ENCODE results near the gene ZBTB43.
A peak's percentile ranks its signal among the peaks of the same experiment; 100 is the strongest.
"Not testable (repeated sequence)": the region's sequence is repeated elsewhere in the genome, so short reads cannot be mapped to it uniquely, and the experiment has no call there.

ZBTB43 gene, protein sequence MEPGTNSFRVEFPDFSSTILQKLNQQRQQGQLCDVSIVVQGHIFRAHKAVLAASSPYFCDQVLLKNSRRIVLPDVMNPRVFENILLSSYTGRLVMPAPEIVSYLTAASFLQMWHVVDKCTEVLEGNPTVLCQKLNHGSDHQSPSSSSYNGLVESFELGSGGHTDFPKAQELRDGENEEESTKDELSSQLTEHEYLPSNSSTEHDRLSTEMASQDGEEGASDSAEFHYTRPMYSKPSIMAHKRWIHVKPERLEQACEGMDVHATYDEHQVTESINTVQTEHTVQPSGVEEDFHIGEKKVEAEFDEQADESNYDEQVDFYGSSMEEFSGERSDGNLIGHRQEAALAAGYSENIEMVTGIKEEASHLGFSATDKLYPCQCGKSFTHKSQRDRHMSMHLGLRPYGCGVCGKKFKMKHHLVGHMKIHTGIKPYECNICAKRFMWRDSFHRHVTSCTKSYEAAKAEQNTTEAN

DNA sequence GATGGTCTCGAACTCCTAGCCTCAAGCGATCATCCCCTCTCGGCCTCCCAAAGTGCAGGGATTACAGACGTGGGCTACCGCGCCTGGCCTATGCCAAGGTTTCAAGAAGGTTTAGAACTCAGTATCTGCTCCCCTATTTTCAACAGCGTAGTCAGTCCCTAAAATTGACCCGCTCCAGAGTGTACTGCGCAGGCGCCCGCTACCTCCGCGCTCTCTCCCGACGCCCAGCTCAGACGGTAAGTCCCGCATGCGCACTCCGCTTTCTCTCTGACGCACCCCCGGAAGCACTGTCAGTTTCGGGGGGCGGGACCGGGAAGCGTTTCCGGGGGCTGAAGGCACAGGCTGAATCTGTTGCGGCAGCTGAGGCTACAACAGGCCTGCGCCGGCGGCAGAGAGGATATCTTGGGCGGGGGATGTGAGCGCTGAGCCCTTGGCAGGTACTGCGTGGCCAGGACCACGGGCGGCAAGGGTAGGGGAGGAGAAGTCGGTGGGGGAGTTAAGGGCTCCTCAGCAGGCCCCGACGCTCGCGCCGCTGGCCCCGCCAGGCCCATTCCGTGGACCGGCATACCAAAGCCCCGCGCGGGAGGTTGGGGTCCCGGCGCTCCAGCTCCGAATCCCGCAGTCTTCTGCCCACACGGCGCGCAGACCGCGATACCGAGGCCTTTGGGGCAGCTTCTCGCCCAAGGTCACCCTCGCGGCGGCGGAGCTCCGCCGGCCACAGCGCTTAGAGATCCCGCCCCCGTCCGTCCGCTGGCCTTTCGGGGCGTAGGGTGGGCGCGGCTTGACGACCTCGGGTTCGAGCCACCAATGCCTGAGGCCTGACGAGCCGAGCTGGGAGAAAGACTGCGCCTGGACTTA lies at the start of gene ZBTB43:
Gene ZBTB43, plus strand, starts transcription at position 345 of the 858 bp plus-strand sequence. CDS start 27,470 bp downstream, outside the sequence.
- DNase-seq = peak; percentile 98 to 99 (median 99)

DNA sequence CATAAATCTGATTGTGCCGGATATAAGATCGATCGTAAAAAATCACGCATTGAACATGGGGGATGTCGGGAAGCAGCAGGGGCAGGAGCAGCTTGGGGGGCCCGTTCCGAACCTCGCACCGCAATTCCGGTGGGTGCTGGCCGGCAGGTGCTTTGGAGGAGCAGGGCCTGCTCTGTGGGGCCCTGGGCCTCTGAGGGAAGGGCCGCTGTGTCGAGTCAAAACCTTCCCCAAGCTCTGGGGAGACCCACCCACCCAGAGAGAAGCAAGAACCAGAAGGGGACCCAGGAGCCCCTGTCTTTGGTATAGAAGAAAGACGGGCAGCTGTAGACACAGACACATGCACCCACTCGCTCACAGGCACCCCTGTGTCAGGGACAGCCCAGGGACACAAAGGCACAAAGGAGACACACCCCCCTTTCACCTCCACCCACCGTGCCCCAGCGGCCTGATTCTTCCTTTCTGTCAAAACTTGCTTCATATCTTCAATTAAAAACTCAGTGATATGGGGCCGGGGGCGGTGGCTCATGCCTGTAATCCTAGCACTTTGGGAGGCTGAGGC lies 49.4 kb upstream of the ZBTB43 start:
- DNase-seq = no peak

DNA sequence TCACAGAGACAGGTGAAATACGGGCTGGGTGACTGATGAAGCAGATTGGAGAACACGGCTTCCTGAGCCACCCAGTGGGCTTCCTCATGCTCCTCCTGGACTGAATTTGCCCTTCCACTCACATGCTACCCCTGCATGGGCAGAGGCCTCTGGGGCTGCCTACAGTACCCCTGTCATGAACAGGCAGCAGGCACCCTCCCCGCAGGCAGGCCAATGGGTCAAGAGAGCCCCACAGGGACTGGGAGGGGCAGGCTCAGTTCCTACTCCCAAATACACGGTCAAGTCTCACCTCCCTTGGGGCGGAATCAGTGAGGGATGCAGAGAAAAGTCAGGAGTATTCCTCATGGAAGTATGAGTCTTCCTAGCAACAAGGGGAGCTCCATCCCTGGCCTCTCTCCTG lies 48.6 kb upstream of the ZBTB43 start:
- no peak for DNase-seq

DNA sequence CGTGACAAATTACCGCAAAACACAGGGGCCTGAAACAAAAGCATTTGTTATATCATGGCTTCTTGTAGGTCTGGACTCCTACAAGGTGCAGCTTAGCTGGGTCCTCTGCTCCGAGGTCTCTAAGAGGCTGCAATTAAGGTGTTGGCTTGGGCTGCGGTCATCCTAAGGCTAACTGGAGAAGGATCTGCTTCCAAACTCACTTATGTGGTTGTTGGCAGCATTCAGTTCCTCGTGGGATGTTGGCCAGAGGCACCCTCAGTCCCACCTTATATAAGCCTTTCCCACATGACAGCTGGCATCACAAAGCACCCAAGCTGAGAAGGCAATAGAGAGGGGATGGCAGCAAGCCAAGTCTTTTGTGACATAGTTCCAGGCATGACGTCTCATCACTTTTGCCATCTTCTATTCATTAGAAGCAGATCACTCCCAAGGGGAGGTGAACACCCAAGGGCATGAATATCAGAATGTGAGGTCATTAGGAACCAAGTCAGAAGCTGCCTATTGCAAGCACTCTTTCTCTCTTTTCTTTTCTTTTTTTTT lies 47.9 kb upstream of the ZBTB43 start:
- no peak for DNase-seq

DNA sequence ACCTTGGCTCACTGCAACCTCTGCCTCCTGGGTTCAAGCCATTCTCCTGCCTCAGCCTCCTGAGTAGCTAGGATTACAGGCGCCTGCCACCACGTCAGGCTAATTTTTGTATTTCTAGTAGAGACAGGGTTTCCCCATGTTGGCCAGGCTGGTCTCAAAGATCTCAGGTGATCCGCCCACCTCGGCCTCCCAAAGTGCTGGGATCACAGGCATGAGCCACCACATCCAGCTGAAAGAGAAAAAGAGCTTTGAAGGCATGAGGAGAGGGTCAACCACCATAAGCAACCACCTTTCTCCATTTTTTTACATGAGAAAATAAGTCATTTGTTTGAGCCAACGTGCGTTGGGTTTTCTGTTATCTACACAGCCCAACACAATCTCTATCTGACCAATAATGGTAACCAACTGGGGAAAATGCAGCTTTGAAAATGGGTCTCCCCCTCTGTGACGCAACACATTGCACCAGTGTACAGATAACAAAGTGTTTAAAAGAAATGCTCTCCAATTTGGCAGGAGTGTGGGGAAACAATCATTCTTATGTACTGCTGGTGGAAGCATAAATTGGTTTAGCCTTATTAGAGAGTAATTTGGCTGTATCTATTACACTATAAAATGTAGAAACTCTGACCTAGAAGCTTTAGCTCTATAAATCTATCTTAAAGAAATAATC lies 45.8 kb upstream of the ZBTB43 start:
- DNase-seq = no peak

DNA sequence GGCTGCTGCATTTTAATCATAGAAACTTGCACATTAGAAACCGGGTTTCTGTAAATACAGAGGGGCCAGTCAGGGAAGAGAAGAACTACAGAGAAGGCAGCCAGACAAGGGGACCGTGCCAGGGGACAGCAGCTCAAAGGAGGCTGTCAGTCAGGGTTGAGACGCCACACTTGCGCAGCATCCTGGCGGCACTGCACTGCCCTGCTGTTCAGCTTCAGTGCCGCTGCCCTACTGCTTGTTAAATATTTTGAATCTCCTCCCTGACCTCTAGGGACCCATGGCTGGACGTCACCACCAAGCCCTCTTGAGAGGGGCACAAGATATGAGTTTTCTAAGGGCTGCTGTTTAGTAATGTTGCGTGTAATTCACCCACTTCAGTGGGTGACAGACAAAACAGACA lies 43.6 kb upstream of the ZBTB43 start:
- no peak for DNase-seq

DNA sequence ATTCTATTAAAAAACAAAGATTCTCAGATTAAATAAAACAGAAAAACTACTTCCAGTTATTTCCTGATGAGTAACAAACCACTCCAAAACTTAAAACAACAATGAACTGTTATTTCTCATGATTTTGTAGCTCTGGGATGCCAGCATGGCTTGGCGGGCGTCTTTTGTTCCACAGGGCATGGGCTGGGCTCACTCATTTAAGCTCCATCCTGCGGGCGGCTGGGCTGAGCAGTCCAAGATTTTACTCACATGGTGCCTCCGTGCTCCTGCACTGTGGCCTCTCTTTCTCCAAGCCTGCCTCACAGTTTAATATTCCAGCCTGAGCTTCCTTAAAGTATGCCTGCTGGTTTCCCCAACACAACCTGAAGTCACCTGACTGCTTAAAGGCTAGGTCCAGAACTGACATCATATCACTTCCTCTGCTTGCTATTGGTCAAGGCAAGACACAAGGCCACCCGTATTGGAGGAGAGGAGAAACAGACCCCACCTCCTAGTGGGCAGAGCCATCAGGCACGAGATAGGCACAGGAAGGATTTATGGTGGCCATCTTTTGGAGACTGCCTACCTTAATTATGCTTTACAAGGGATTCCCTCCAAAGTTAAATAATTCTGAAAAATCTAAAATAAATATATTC lies 41.6 kb upstream of the ZBTB43 start:
- DNase-seq = no peak

DNA sequence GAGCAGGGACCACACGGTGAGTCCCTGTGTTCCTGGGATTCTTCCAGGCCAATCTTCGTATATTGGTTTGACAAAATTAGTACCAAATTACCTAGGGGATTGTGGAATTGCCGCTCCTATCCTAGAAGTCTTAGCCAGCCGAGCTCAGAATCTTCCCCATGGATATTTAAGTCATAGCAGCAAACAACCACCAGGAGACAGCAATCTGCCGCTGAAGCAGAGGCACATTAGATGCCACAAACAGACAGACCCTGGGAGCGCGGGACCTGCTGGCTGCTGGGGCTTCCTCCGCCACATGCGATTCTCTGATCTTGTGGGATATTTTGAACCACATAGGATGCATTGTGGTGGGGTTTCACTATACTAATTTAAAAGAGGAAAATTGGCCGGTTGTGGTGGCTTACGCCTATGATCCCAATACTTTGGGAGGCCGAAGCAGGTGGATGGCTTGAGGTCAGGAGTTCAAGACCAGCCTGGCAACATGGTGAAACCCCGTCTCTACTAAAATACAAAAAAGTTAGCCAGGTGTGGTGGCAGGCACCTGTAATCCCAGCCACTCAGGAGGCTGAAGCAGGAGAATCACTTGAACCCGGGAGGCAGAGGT lies 31.7 kb upstream of the ZBTB43 start:
- DNase-seq = peak in 2 of 3 donors; percentile 32 to 38

DNA sequence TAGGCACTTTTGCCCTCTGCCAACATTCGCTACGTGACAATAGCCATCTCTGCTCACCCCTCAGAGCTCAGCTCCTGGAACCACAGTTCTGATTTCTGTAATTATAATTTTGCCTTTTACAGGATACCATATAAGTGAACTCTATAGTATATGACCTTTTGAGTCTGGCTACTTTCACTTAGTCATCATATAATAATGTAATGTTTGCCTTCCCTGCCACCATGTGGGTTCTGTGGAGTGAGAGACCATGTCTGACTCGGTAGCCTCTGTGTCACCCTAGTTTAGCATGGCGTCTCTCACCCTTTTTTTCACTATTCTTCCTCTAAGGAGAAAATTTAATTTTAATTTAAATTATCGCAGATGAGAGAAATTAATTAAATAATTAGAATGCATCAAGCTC lies 28.9 kb upstream of the ZBTB43 start:
- no peak for DNase-seq

DNA sequence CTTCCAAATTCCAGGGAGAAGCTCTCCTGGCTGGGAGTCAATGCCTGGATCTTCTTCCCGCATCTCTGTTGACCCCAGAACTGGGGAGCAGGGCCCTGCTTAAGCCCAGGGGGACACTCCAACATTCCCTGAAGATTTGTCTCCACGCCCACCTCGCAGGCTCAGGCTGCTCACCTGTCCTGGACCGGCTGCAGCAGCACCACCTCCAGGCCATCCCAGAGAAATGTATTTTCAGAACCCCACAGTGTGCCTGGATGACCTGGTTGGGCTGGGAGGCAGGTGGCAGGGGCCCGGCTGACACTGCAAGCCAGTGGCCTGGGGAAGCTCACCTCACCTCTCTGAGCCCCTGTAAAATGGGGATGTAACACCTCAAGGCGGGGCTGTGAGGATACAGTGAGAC lies 27.1 kb upstream of the ZBTB43 start:
- DNase-seq = no peak

DNA sequence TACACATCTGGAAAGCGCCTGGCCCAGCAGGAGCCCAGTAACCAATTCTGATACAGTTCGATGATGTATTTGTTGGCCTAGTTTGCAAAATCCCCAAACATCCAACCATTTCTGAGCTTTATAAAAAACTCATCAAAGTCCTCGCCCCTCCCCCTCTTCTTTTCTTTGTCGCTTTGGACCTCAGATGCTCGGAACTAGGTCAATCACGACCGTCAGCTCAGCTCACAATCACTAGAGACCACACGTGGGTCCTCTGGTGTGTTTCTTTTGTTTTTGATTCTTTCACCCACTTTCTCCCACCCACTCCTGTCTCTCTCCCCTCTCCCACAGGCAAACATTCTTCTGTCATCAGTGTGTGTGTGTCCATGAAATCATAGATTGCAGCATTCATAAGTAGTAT lies 26.7 kb upstream of the ZBTB43 start:
- DNase-seq = no peak

DNA sequence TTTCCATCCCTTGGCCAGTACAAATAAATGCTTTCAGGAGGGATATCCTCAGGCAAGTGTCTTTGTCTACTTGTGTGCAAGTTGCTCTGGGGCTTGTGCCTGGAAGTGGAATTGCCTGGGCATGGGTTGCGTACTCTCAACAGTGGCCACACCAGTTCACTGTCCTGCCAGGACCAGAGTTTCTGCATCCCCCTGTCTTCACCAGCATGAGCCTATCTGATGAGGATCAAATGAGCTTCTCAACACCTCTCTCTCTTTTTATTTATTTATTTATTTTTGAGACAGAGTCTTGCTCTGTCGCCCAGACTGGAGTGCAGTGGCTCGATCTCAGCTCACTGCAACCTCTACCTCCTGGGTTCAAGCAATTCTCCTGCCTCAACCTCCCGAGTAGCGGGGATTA lies 26.1 kb upstream of the ZBTB43 start:
- DNase-seq = not testable (repeated sequence)

DNA sequence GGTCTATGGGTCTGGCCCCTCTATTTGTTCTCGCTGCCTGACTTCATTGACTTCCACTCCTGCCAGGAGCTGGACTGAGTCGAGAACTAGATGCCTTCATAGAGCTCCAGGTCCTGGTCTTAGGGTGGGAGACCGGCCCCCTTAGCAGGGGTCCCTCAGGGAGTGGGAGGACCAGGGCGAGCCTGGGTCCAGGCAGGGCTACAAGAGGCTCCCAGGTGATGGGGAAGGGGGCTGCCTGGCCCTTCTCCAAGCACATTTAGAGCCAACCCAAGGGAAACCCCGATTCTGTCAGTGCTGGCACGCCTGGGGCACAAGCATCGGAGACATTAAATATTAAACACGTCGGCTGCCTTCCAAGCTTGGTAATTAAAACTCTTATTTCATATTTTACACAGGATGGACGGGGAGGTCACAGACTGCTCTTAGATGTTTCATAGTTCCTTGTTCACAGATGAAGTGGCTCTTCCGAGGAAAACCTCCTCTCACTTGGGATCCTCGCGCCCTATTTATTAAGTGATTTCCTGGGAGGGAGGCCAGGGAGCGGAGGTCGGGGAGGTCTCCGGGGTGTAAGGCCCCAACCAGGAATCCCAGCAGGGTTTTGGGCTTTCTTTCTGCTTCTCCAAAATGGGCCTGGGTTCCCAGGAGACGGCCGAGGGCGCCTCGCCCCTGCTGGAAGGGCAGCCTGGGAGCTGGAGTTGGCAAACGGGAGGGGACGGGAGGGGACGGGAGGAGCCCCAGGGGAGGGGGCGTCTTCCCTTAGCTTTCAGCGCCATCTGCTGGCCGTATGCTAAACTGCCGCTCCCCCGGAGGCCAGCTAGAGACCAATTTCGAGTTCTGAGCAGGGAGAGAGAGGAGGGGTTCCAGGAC lies 23.4 kb upstream of the ZBTB43 start:
- DNase-seq = peak; percentile 82 to 89 (median 89)

DNA sequence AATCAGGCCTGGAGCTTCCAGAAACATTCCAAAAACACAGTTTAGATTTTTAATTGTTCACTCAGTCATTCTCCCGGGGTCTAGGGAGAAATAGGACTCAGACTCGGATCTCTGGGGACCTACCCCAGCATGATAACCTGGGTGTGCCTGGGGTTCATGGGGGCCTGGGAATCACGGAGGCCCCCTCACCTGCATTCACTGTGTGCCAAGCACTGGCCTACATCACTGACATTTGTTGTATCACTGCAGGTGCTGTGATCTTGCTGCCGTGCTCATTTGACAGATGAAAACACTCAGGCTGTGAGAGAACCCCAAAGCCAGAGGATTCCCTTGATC lies 22.8 kb upstream of the ZBTB43 start:
- no peak for DNase-seq

DNA sequence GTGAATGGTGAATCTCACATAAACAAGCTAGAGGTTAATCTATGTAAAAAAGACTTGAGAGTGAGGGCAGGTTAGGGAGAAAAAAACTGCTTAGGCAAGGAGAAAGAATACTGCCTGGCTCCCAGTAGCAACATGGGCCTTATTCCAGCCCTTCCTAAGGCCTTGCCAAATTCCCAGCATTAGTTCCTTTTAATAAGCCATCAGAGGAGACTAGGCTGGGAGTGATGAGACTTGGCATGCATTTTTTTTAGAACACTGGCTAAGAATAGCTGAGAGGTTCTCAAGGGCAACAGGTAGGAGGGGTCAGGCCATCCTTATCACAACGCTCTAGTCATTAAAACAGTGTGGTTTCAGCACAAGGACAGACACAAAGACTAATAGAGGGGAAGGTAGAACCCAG lies 20.9 kb upstream of the ZBTB43 start:
- peak in 1 of 3 donors; percentile 3 for DNase-seq

DNA sequence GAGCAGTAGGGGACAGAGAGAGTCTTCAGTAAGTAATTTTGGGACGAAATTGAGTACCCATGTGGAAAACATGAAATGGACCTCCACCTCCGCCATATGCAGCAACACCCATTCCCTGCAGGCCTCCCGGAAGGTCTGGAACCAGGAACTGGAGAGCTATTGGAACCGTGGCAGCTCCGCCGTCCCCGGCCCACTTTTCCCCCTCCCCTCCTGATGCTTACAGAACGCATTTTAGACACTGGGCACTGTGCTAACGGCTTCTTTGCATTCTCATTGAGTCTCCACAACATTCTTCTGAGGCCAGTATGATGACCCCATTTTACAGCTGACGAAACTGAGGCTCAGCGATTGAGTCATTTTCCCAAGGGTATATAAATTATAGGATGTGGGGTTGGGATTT lies 20.4 kb upstream of the ZBTB43 start:
- DNase-seq = no peak

DNA sequence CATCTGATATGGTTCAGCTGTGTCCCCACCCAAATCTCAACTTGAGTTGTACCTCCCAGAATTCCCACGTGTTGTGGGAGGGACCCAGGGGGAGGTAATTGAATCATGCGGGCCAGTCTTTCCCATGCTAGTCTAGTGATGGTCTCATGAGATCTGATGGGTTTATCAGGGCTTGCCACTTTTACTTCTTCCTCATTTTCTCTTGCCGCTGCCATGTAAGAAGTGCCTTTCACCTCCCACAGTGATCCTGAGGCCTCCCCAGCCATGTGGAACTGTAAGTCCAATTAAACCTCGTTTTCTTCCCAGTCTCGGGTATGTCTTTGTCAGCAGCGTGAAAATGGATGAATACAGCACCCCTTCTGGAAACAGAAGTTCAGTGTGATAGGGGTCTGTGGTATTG lies 20.0 kb upstream of the ZBTB43 start:
- peak in 1 of 3 donors; percentile 10 for DNase-seq

DNA sequence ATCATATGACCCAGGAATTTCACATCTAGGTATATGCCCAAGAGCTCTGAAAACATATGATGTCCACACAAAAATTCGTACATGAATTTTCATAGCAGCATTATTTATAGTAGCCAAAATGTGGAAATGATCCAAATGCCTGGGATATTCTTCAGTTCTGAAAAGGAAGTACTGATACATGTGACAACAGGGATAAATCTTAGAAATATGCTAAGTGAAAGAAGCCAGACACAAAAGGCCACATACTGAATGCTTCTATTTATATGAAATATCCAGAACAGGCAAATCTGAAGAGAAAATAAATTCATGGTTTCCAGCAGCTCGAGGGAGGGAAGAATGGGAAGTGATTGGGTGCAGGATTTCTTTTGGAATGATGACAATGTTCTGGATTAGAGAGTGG lies 16.8 kb upstream of the ZBTB43 start:
- peak in 1 of 3 donors; percentile 17 for DNase-seq

DNA sequence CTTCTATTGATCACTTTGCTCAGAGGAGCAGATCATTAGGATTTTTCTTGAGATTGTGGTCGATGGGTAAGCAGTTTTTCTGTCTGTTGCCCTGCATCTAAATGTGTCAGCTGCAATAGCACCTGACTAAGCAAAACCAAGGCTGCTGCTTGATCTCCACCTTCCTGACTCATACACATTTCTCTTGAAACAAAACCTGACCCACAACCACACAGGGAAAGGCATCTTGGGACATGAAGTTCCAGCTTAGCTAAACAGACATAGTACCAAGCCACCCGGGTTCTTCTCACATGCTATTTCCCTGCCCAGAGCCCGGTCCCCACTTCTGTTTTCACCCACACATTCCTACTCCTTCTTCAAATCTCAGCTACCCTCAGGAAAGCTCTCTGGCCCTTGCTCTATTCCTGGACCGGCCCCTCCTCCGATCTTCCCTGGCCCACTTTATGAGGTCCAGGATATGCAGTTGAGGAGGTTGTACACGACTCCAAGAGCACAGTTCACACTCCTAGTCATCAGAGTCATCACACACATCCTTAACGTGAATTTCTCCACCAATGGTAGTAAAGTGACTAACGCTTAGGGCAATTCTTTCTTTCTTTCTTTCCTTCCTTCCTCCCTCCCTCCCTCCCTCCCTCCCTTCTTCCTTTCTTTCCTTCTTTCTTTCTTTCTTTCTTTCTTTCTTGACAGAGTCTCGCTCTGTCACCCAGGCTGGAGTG lies 16.0 kb upstream of the ZBTB43 start:
- DNase-seq = peak in 2 of 3 donors; percentile 24 to 45

DNA sequence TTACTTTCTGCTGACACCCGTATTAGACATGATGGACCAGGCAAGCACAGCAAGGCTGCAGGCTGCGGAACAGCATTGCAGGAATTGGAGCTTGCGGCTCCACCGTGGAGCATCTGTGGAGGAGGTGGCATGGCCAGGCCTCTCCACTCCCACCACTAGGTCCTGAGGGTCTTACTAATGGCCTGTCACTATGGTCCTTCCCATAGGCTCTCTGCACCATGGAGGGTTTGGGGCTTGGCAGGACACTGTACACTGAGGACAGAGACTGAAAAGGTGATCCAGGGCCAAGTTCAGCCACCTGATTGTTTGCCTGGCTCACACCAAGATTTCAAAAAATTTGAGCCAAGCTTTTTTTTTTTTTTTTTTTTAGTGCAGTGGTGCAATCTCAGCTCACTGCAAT lies 14.3 kb upstream of the ZBTB43 start:
- no peak for DNase-seq

All from suppressor macrophage treated with lipopolysaccharide for 1 hour (primary cell).